ENCODE measurements around the gene CCL22. TPM values are rescaled to one million over a fixed set of nuclear protein-coding genes. Genes with fewer than 3 reads are reported as not detected.
"Not testable (repeated sequence)": the region's sequence is repeated elsewhere in the genome, so short reads cannot be mapped to it uniquely, and the experiment has no call there.

Gene CCL22
- total RNA-seq, 4 donors from 2014 or later = not detected

DNA sequence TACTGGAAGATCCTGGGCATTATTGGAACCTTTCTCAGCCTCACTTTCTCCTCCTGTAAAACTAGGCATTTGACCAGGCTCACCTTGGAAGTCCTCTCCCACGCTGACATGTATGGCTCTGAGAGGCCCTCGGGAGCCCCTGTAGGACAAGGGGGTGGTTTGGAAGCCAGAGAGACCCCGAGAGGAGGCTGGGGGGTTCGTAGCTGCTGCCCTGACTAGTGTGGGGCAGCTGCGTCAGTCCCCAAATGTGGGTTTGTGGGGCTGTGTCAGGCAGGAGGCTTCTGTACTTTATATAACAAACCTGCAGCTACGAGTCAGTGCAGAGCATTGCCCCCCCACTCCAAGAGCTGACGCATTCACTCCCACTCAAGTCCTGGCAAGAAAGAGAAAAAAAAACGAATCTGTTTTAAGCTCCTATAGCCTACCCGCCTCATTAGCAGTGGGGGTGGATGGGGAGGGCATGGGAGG lies 15.5 kb downstream of the CCL22 start:
- Histone ChIP-seq H3K4me1 (peaks cover 41 to 79% (median 73%) of the 10 kb centered on the region in 4 donors), H3K9me3 (no peaks in the 10 kb centered on the region), H3K36me3 (no peaks in the 10 kb centered on the region), H3K27me3 (no peaks in the 10 kb centered on the region), H3K27ac (replicated peaks in 1 of 4) (peak overlapping the region; percentile 95 to 97 (median 96)), H3K4me3 (peak overlapping the region; percentile 75 to 83 (median 80))
- no peak for DNase-seq (ENCODE audit: extremely low spot score)
- intact Hi-C loops (cut with DNase I) = loop anchor here (5.0 kb wide), 1 partner anchor 43 kb away; no protein-coding TSS in a partner anchor
- WGBS = 35% methylated on average over 8 of the region's 9 CpGs
- peak; percentile 42 to 66 for TF ChIP-seq POLR2AphosphoS5 (IDR thresholded peaks at IDR 0.05)
- no peak for TF ChIP-seq CTCF (IDR thresholded peaks at IDR 0.05)
- no peak for TF ChIP-seq POLR2A (IDR thresholded peaks at IDR 0.05; ENCODE audit: low read depth)

GRCh38 chr16:57374925-57375465 lies 16.4 kb downstream of the CCL22 start:
- not testable (repeated sequence) for H3K36me3 ChIP-seq; H3K9me3 ChIP-seq; DNase-seq (ENCODE audit: extremely low spot score); H3K27me3 ChIP-seq
- peaks cover 48 to 88% (median 82%) of the 10 kb centered on the region in 4 donors for H3K4me1 ChIP-seq
- 73% methylated on average over 8 of the region's 8 CpGs for WGBS
- H3K4me3 ChIP-seq = peak overlapping the region; percentile 75 to 83 (median 80)
- peak overlapping the region; percentile 95 to 97 (median 96) for H3K27ac ChIP-seq (replicated peaks in 1 of 4)
- intact Hi-C loops (cut with DNase I) = loop anchor here (5.0 kb wide), 1 partner anchor 42 kb away; no protein-coding TSS in a partner anchor

DNA sequence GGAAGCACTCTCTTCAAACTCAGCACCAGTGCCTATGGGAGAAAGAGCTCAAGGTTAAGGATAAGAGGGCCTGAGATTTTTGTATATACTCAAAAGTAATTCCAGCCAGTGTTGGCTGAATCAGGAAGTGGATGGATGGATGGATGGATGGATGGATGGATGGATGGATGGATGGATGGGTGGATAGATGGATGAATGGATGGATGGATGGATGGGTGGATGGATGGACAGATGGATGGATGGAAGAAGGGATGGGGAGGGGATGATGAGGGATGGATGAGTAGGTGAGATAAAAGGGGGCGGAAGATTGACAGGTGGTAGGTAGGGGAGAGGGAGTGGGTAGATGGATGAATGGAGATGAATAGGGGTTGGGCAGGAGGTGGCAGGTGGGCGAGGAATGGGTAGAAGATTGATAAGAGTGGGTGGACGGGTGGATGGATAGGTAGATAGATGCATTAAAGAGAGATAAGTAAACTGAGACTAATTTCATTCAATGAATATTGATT lies 17.8 kb downstream of the CCL22 start:
- Histone ChIP-seq H3K36me3 (peaks cover 0 to 7% (median 5%) of the 10 kb centered on the region in 4 donors), H3K27me3 (no peaks in the 10 kb centered on the region), H3K9me3 (no peaks in the 10 kb centered on the region), H3K27ac (replicated peaks in 1 of 4) (peak overlapping the region; percentile 95 to 97 (median 96)), H3K4me1 (peaks cover 61 to 97% (median 92%) of the 10 kb centered on the region in 4 donors), H3K4me3 (no peak overlapping the region)
- 94% methylated on average over 3 of the region's 3 CpGs for WGBS
- no peak for DNase-seq (ENCODE audit: extremely low spot score)
- TF ChIP-seq EP300 (IDR thresholded peaks at IDR 0.05) = no peak
- no peak for TF ChIP-seq POLR2AphosphoS5 (IDR thresholded peaks at IDR 0.05)
- intact Hi-C loops (cut with DNase I) = no loop called here

DNA sequence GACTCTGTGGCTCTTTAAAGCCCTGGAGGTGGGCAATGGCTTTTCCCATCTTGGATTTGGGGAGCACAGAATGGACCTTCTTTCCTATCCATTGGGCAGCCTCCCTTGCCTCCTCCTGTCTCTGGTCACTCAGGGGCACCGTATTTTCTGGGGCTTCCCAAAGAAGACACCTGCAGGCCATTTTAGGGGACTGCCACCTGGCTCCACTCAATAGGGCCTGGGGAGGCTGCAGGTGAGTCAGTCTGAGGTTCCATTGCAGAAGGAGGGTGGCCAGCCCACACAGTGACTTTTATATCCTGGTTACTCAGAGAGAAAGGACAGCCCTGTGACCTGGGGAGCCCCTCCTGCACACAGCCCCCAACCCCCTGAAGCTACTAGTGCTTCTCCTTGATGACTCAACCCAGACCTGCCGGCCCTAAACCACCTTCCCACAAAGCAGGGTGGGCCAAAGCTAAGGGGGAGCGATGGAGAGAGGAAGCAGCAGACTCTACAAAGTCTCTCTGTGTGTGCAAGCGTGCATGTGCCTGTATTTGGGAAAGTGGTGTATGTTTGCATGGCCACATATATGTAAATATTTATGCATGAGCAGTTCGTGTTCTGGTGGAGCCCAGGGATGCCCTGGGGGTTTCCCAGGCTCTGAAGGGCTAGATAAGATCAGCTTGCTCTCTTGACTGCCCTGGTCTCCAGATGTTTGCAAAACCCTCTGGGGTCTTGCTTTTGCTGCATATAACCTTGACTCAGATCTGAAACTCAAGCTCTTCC lies 18.7 kb downstream of the CCL22 start:
- TF ChIP-seq POLR2AphosphoS5 (IDR thresholded peaks at IDR 0.05) (no peak), EP300 (IDR thresholded peaks at IDR 0.05) (no peak), POLR2A (IDR thresholded peaks at IDR 0.05; ENCODE audit: low read depth) (no peak), CTCF (IDR thresholded peaks at IDR 0.05) (no peak)
- WGBS = 47% methylated on average over 4 of the region's 5 CpGs

DNA sequence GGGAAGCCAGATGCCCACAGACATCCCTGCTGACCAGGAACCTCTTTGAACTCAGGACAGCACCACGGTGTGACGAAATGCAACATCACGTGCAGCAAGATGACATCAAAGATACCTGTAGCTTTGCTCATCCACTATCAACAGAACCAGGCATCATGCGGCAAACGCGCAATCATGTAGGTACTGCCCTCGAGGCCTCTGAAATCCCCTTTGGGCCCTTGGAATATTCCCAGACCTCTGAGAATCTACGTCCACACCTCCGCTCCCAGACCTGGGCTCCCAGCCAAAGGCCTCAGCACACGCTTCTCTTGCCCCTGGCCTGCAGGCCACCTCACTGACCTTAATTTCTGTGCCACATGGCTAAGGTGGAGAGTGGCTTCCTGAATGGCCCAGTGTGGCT lies 21.0 kb downstream of the CCL22 start:
- 84% methylated on average over 10 of the region's 10 CpGs for whole genome bisulfite sequencing
- no peak for DNase-seq (ENCODE audit: extremely low spot score)
- Histone ChIP-seq H3K4me3 (no peak overlapping the region), H3K27me3 (no peaks in the 10 kb centered on the region), H3K9me3 (no peaks in the 10 kb centered on the region), H3K4me1 (peaks cover 62 to 89% (median 86%) of the 10 kb centered on the region in 4 donors), H3K36me3 (peaks cover 4 to 22% (median 18%) of the 10 kb centered on the region in 4 donors), H3K27ac (replicated peaks in 1 of 4) (peak overlapping the region; percentile 72 to 95 (median 84))
- no peak for TF ChIP-seq CTCF (IDR thresholded peaks at IDR 0.05)
- TF ChIP-seq POLR2AphosphoS5 (IDR thresholded peaks at IDR 0.05) = peak in 1 of 2 donors; percentile 10
- intact Hi-C loops (cut with DNase I) = no loop called here

More for the DNA sequence above, 18.7 kb downstream of the CCL22 start:
- Histone ChIP-seq H3K4me3 (no peak overlapping the region), H3K9me3 (no peaks in the 10 kb centered on the region), H3K27me3 (no peaks in the 10 kb centered on the region), H3K27ac (replicated peaks in 1 of 4) (peak overlapping the region; percentile 72 to 95 (median 84)), H3K36me3 (peaks cover 4 to 16% (median 9%) of the 10 kb centered on the region in 4 donors), H3K4me1 (peaks cover 56 to 93% (median 90%) of the 10 kb centered on the region in 4 donors)
- DNase-seq (ENCODE audit: extremely low spot score) = no peak
- intact Hi-C loops (cut with DNase I) = no loop called here

Measured in esophagus muscularis mucosa (tissue), 4 donors.